IMR-90 (cell line): ENCODE results near the gene DENND1C. TPM values are rescaled to one million over a fixed set of nuclear protein-coding genes. Genes with fewer than 3 reads are reported as not detected.

ENCODE experiments used
- ATAC-seq: fragments of 200-7000 bp; cut with Tn5 transposase; 2 replicates; pipeline ENCODE4 v1.9.1; 2020; ENCODE audit warnings: low read depth, mild to moderate bottlenecking, moderate library complexity
- BruUV-seq: library from RNA; stranded (reverse); fragments of 400-500 nt; replicated peaks from 2 replicates; lab custom pipeline; 2021; lab: Mats Ljungman, UMichigan
- CTCF ChIA-PET: fragments of 300-600 bp; formaldehyde crosslinking; extraction: SDS; loops from one replicate; lab custom pipeline; 2021; ENCODE audit warnings: antibody characterized with exemption; lab: Yijun Ruan, JAX
- POLR2A ChIA-PET: fragments of 300-600 bp; sonication (Branson Sonifier 250); formaldehyde crosslinking; loops from one replicate; lab custom pipeline; 2022; ENCODE audit warnings: antibody characterized with exemption; ENCODE audit not compliant: unreplicated experiment; lab: Charles Lee
- DNase-seq: peaks from one replicate; pipeline ENCODE4 v3.0.0; 2013
- H2AFZ ChIP-seq: replicated peaks from 2 replicates; pipeline ENCODE3; 2013; ENCODE audit warnings: low read length, mild to moderate bottlenecking; ENCODE audit not compliant: poor library complexity
- H2AK5ac ChIP-seq: 2 replicates; pipeline ENCODE4 v1.6.1; 2013; ENCODE audit warnings: low read depth, low read length, inconsistent platforms
- H2AK9ac ChIP-seq: replicated peaks from 2 replicates; pipeline ENCODE3; 2013; ENCODE audit warnings: mild to moderate bottlenecking, low read depth, low read length, moderate library complexity; ENCODE audit not compliant: poor library complexity
- H2BK120ac ChIP-seq: 2 replicates; pipeline ENCODE4 v1.6.1; 2013; ENCODE audit warnings: low read depth, low read length, inconsistent platforms
- H2BK15ac ChIP-seq: 3 replicates; pipeline ENCODE4 v1.6.1; 2013; ENCODE audit warnings: low read depth, low read length, inconsistent platforms
- H2BK20ac ChIP-seq: 2 replicates; pipeline ENCODE4 v1.6.1; 2013; ENCODE audit warnings: low read depth, mild to moderate bottlenecking, inconsistent platforms, low read length, moderate library complexity
- H2BK5ac ChIP-seq: 2 replicates; pipeline ENCODE4 v1.6.1; 2013; ENCODE audit warnings: mild to moderate bottlenecking, low read depth, low read length, inconsistent platforms; ENCODE audit not compliant: poor library complexity, severe bottlenecking
- H3K14ac ChIP-seq: replicated peaks from 2 replicates; pipeline ENCODE4 v1.6.1; 2013; ENCODE audit warnings: low read depth, low read length, inconsistent platforms
- H3K18ac ChIP-seq: 2 replicates; pipeline ENCODE4 v1.6.1; 2013; ENCODE audit warnings: low read depth, low read length, control low read depth
- H3K23ac ChIP-seq: 2 replicates; pipeline ENCODE4 v1.6.1; 2013; ENCODE audit warnings: low read depth, low read length, inconsistent platforms
- H3K27ac ChIP-seq: 2 replicates; pipeline ENCODE4 v1.5.1; 2013; ENCODE audit warnings: mild to moderate bottlenecking, control low read depth, low read length; ENCODE audit not compliant: insufficient read depth
- H3K27me3 ChIP-seq: 2 replicates; pipeline ENCODE4 v1.6.1; 2013; ENCODE audit warnings: low read length; ENCODE audit not compliant: control insufficient read depth, insufficient read depth
- H3K36me3 ChIP-seq: 2 replicates; pipeline ENCODE4 v1.6.1; 2013; ENCODE audit warnings: low read length, mixed read lengths; ENCODE audit not compliant: control insufficient read depth, insufficient read depth
- H3K4ac ChIP-seq: 2 replicates; pipeline ENCODE4 v1.6.1; 2013; ENCODE audit warnings: low read depth, low read length, inconsistent platforms
- H3K4me1 ChIP-seq: 2 replicates; pipeline ENCODE4 v1.6.1; 2013; ENCODE audit warnings: low read length, mixed read lengths; ENCODE audit not compliant: control insufficient read depth, insufficient read depth
- H3K4me2 ChIP-seq: 2 replicates; pipeline ENCODE4 v1.6.1; 2013; ENCODE audit warnings: low read depth, mild to moderate bottlenecking, control low read depth, low read length, moderate library complexity
- H3K4me3 ChIP-seq: 2 replicates; pipeline ENCODE4 v1.5.1; 2013; ENCODE audit warnings: low read depth, mild to moderate bottlenecking, control low read depth, low read length, moderate library complexity; ENCODE audit not compliant: insufficient read depth
- H3K56ac ChIP-seq: 2 replicates; pipeline ENCODE4 v1.6.1; 2013; ENCODE audit warnings: low read length, inconsistent platforms; ENCODE audit not compliant: insufficient read depth; ENCODE audit errors: extremely low read depth
- H3K79me1 ChIP-seq, 2 experiments: 2 replicates each; pipeline ENCODE4 v1.6.1; 2013; ENCODE audit warnings: low read length in 2 of 2, inconsistent platforms in 1 of 2, low read depth in 1 of 2
- H3K9ac ChIP-seq: 2 replicates; pipeline ENCODE4 v1.6.1; 2013; ENCODE audit warnings: low read depth, low read length, control low read depth
- H3K9me1 ChIP-seq: 2 replicates; pipeline ENCODE4 v1.6.1; 2013; ENCODE audit warnings: low read length, inconsistent platforms; ENCODE audit not compliant: insufficient read depth
- H3K9me3 ChIP-seq: 2 replicates; pipeline ENCODE4 v1.6.1; 2013; ENCODE audit warnings: low read length; ENCODE audit not compliant: control insufficient read depth, insufficient read depth
- H4K20me1 ChIP-seq: 2 replicates; pipeline ENCODE4 v1.6.1; 2013; ENCODE audit warnings: low read length, inconsistent platforms; ENCODE audit not compliant: insufficient read depth
- H4K5ac ChIP-seq: 2 replicates; pipeline ENCODE4 v1.6.1; 2013; ENCODE audit warnings: mild to moderate bottlenecking, low read depth, low read length, control low read depth
- H4K8ac ChIP-seq, 2 experiments: 2 replicates each; pipeline ENCODE4 v1.6.1; 2013; ENCODE audit warnings: low read depth in 2 of 2, low read length in 2 of 2, control low read depth in 1 of 2, inconsistent platforms in 1 of 2
- H4K91ac ChIP-seq: 2 replicates; pipeline ENCODE4 v1.6.1; 2013; ENCODE audit warnings: low read depth, low read length, inconsistent platforms; ENCODE audit not compliant: insufficient read depth
- CEBPB ChIP-seq: IDR thresholded peaks from 2 replicates; pipeline ENCODE4 v1.6.1; 2012; ENCODE audit warnings: low read depth, low read length, improper control_type of control experiment
- CTCF ChIP-seq: conservative IDR thresholded peaks from 2 replicates; pipeline ENCODE4 v1.5.1; 2012; ENCODE audit warnings: mild to moderate bottlenecking, low read depth, low read length, improper control_type of control experiment
- FOS ChIP-seq: fragments of 150-350 bp; IDR thresholded peaks from 2 replicates; pipeline ENCODE4 v1.6.1; 2016; ENCODE audit warnings: low read depth, low read length
- MAZ ChIP-seq: IDR thresholded peaks from 2 replicates; pipeline ENCODE4 v1.6.1; 2012; ENCODE audit warnings: low read depth, mild to moderate bottlenecking, low read length, improper control_type of control experiment, moderate library complexity, borderline replicate concordance
- SMC3 ChIP-seq: fragments of 150-350 bp; IDR thresholded peaks from 2 replicates; pipeline ENCODE4 v1.6.1; 2016; ENCODE audit warnings: low read depth, mild to moderate bottlenecking, antibody characterized with exemption, low read length, moderate library complexity
- USF2 ChIP-seq: fragments of 150-350 bp; IDR thresholded peaks from 2 replicates; pipeline ENCODE4 v1.6.1; 2017; ENCODE audit warnings: mild to moderate bottlenecking, antibody characterized with exemption, low read length, low read depth
- WGBS, 2 experiments: methylation state at CpG; one replicate each; pipeline versions ENCODE4 v1.1.5 to v1.1.7; 2013; ENCODE audit warnings: missing lambda C conversion rate in 2 of 2; ENCODE audit not compliant: insufficient read length in 1 of 2; ENCODE audit errors: extremely low coverage in 2 of 2; 5-methylcytosine and 5-hydroxymethylcytosine counted together
- dilution Hi-C: fragments of 300-500 bp; cut with HindIII; formaldehyde crosslinking; loops from one replicate; pipeline ENCODE4 v1.14.3; 2018; ENCODE audit warnings: low sequenced_read_pairs; ENCODE audit not compliant: unreplicated experiment
- in situ Hi-C: fragments of 300-500 bp; cut with MboI; formaldehyde crosslinking; loops from 3 replicates; pipeline ENCODE4 v1.14.3; 2019; ENCODE audit warnings: low sequenced_read_pairs, inconsistent platforms, mixed read lengths
- intact Hi-C: fragments of 100-400 bp; cut with micrococcal nuclease; formaldehyde crosslinking; loops from 2 replicates; pipeline ENCODE4 v1.10.0; 2022
- polyA plus RNA-seq, 3 experiments: library from polyadenylated mRNA; depleted of rRNA; stranded (reverse); fragments of >200 nt; gene quantifications; 2 replicates each; pipeline ENCODE4 v1.2.3, GENCODE V29; 2012; ENCODE audit warnings: low replicate concordance in 1 of 3
- total RNA-seq: library from RNA; depleted of rRNA; stranded (reverse); fragments of >200 nt; gene quantifications from 2 replicates; pipeline ENCODE4 v1.2.3, GENCODE V29; 2012

Gene DENND1C
- total and polyA plus RNA-seq, 2 of the 4 experiments (the other 2 are of a cell fraction), result not detected

- intact Hi-C loops, result no loop called here
- CTCF ChIA-PET, result no interaction called here
- H2AFZ ChIP-seq, result no peak overlapping the region
Observed at GRCh38 chr19:6509118-6509971, 27.8 kb upstream of the DENND1C start.

More at GRCh38 chr19:6509118-6509971, 27.8 kb upstream of the DENND1C start:
- BruUV-seq, result no TSS peak
- no peaks in the 10 kb centered on the region for H3K79me1 ChIP-seq
- H4K5ac ChIP-seq, result no peak overlapping the region
- no peak overlapping the region for H3K9ac ChIP-seq
- dilution Hi-C loops (no loop called here), in situ Hi-C loops (no loop called here)
- no peak overlapping the region for H2BK5ac ChIP-seq
- no peak overlapping the region for H4K91ac ChIP-seq
- POLR2A ChIA-PET, result no interaction called here
- H3K23ac ChIP-seq, result no peak overlapping the region
- no peak overlapping the region for H2BK120ac ChIP-seq
- H2BK20ac ChIP-seq, result no peak overlapping the region
- no peaks in the 10 kb centered on the region for H3K36me3 ChIP-seq
- H3K4ac ChIP-seq, result no peak overlapping the region
- no peak overlapping the region for H2AK9ac ChIP-seq
- ATAC-seq (no peak), DNase-seq (no peak)
- H3K9me3 ChIP-seq, result no peaks in the 10 kb centered on the region
- H3K27me3 ChIP-seq, result no peaks in the 10 kb centered on the region
- H3K4me3 ChIP-seq, result no peak overlapping the region
- H4K8ac ChIP-seq, result no peak overlapping the region
- H3K9me1 ChIP-seq, result no peaks in the 10 kb centered on the region
- no peak for TF ChIP-seq USF2
- no peak for TF ChIP-seq CEBPB
- no peak for TF ChIP-seq CTCF
- no peak for TF ChIP-seq SMC3
- TF ChIP-seq FOS, result no peak
- no peak for TF ChIP-seq MAZ
- no peak overlapping the region for H3K4me2 ChIP-seq
- no peak overlapping the region for H3K18ac ChIP-seq
- H3K14ac ChIP-seq, result no peak overlapping the region
- no peak overlapping the region for H2AK5ac ChIP-seq
- H4K20me1 ChIP-seq, result no peaks in the 10 kb centered on the region
- H3K27ac ChIP-seq, result no peak overlapping the region
- H3K56ac ChIP-seq, result no peak overlapping the region
- no peaks in the 10 kb centered on the region for H3K4me1 ChIP-seq
- 48% methylated on average over 13 of the region's 20 CpGs; no CpG with 5 or more reads in 1 of the 2 experiments for WGBS, 2 experiments
- no peak overlapping the region for H2BK15ac ChIP-seq
